Measurements from ENCODE around the gene ANKRD33B. TPM values are rescaled to one million over a fixed set of nuclear protein-coding genes. Genes with fewer than 3 reads are reported as not detected.

ANKRD33B gene
- total and polyA plus RNA-seq, 2 experiments from 2014 or later: 1.5 to 2.0 TPM

GRCh38 chr5:10632110-10632761, 68.4 kb downstream of the ANKRD33B start:
- 85% methylated on average over 23 of the region's 23 CpGs for WGBS (ENCODE audit: low lambda C conversion rate, missing lambda C conversion rate)
- no peak overlapping the region for H3K4me2 ChIP-seq
- no peak overlapping the region for H3K27ac ChIP-seq
- peaks cover 3% of the 10 kb centered on the region for H3K4me1 ChIP-seq (ENCODE audit: insufficient read depth)
- TF ChIP-seq EZH2phosphoT487 (IDR thresholded peaks at IDR 0.05; ENCODE audit: low read depth, severe bottlenecking, unreplicated experiment): no peak
- TF ChIP-seq EZH2 (IDR thresholded peaks at IDR 0.05; ENCODE audit: borderline replicate concordance): no peak
- no peak for TF ChIP-seq CTCF (IDR thresholded peaks at IDR 0.05; ENCODE audit: poor library complexity)
- H3K9me2 ChIP-seq (replicated peaks; ENCODE audit: insufficient read depth): no peaks in the 10 kb centered on the region
- no peak overlapping the region for H3K4me3 ChIP-seq
- H2AFZ ChIP-seq: no peak overlapping the region
- H4K20me1 ChIP-seq (ENCODE audit: insufficient read depth, poor library complexity, severe bottlenecking): no peaks in the 10 kb centered on the region
- H3K36me3 ChIP-seq (replicated peaks; ENCODE audit: insufficient read depth, low read depth): no peaks in the 10 kb centered on the region
- H3K79me2 ChIP-seq: no peaks in the 10 kb centered on the region
- no peaks in the 10 kb centered on the region for H3K27me3 ChIP-seq
- H3K9me3 ChIP-seq (ENCODE audit: low read depth): no peaks in the 10 kb centered on the region
- no peak for DNase-seq (ENCODE audit: low spot score)

- Histone ChIP-seq H3K4me3 (no peak overlapping the region), H3K27ac (no peak overlapping the region), H3K79me2 (no peaks in the 10 kb centered on the region), H2AFZ (no peak overlapping the region), H3K36me3 (replicated peaks; ENCODE audit: insufficient read depth, low read depth) (no peaks in the 10 kb centered on the region), H3K4me1 (ENCODE audit: insufficient read depth) (no peaks in the 10 kb centered on the region), H3K27me3 (peaks cover 7% of the 10 kb centered on the region), H3K9me2 (replicated peaks; ENCODE audit: insufficient read depth) (no peaks in the 10 kb centered on the region), H4K20me1 (ENCODE audit: insufficient read depth, poor library complexity, severe bottlenecking) (no peaks in the 10 kb centered on the region), H3K4me2 (no peak overlapping the region), H3K9me3 (ENCODE audit: low read depth) (no peaks in the 10 kb centered on the region)
- TF ChIP-seq EZH2phosphoT487 (IDR thresholded peaks at IDR 0.05; ENCODE audit: low read depth, severe bottlenecking, unreplicated experiment) (no peak), EZH2 (IDR thresholded peaks at IDR 0.05; ENCODE audit: borderline replicate concordance) (no peak), CTCF (IDR thresholded peaks at IDR 0.05; ENCODE audit: poor library complexity) (no peak)
- 92% methylated on average over 28 of the region's 28 CpGs for WGBS (ENCODE audit: low lambda C conversion rate, missing lambda C conversion rate)
- no peak for DNase-seq (ENCODE audit: low spot score)
These were observed 69.6 kb downstream of the ANKRD33B start for GRCh38 chr5:10633271-10634049.

- H3K4me3 ChIP-seq: no peak overlapping the region
- H2AFZ ChIP-seq: no peak overlapping the region
- no peaks in the 10 kb centered on the region for H4K20me1 ChIP-seq (ENCODE audit: insufficient read depth, poor library complexity, severe bottlenecking)
- no peak for DNase-seq (ENCODE audit: low spot score)
- no peaks in the 10 kb centered on the region for H3K4me1 ChIP-seq (ENCODE audit: insufficient read depth)
- H3K36me3 ChIP-seq (replicated peaks; ENCODE audit: insufficient read depth, low read depth): no peaks in the 10 kb centered on the region
- H3K9me2 ChIP-seq (replicated peaks; ENCODE audit: insufficient read depth): no peaks in the 10 kb centered on the region
- TF ChIP-seq EZH2 (IDR thresholded peaks at IDR 0.05; ENCODE audit: borderline replicate concordance): no peak
- no peak for TF ChIP-seq CTCF (IDR thresholded peaks at IDR 0.05; ENCODE audit: poor library complexity)
- TF ChIP-seq EZH2phosphoT487 (IDR thresholded peaks at IDR 0.05; ENCODE audit: low read depth, severe bottlenecking, unreplicated experiment): no peak
- no peaks in the 10 kb centered on the region for H3K79me2 ChIP-seq
- peaks cover 7% of the 10 kb centered on the region for H3K27me3 ChIP-seq
- no peak overlapping the region for H3K4me2 ChIP-seq
- H3K9me3 ChIP-seq (ENCODE audit: low read depth): no peaks in the 10 kb centered on the region
- H3K27ac ChIP-seq: no peak overlapping the region
- 95% methylated on average over 4 of the region's 4 CpGs for WGBS (ENCODE audit: low lambda C conversion rate, missing lambda C conversion rate)
These were observed 70.2 kb downstream of the ANKRD33B start for GRCh38 chr5:10634050-10634449.
